GM23338 (cell line): ENCODE data around the gene M6PR. TPM values are rescaled to one million over a fixed set of nuclear protein-coding genes. Genes with fewer than 3 reads are reported as not detected.

Experiments
- ATAC-seq: fragments of 200-7000 bp; cut with Tn5 transposase; 3 replicates; pipeline ENCODE4 v1.9.1; 2020
- DNase-seq: peaks from one replicate; pipeline ENCODE4 v3.0.0-alpha.2; 2015; ENCODE audit warnings: low spot score
- H2AFZ ChIP-seq: fragments of 200-600 bp; sonication (generic); 2 replicates; pipeline ENCODE4 v1.8.0; 2016; ENCODE audit warnings: antibody characterized with exemption, mild to moderate bottlenecking, moderate library complexity
- H3F3A ChIP-seq: fragments of 200-600 bp; sonication (generic); replicated peaks from 2 replicates; pipeline ENCODE4 v1.8.0; 2017; ENCODE audit warnings: antibody characterized with exemption, mixed run types, low read depth
- H3K27ac ChIP-seq: fragments of 200-600 bp; sonication (generic); 2 replicates; pipeline ENCODE4 v1.6.1; 2016; ENCODE audit warnings: low read depth
- H3K27me3 ChIP-seq: fragments of 200-600 bp; sonication (generic); 2 replicates; pipeline ENCODE4 v1.8.0; 2016; ENCODE audit warnings: mild to moderate bottlenecking, mixed run types, moderate library complexity; ENCODE audit not compliant: insufficient read depth
- H3K36me3 ChIP-seq: fragments of 200-600 bp; sonication (generic); 2 replicates; pipeline ENCODE4 v1.8.0; 2016; ENCODE audit warnings: mild to moderate bottlenecking; ENCODE audit not compliant: insufficient read depth
- H3K4me1 ChIP-seq: fragments of 200-600 bp; sonication (generic); 2 replicates; pipeline ENCODE4 v1.8.0; 2016; ENCODE audit warnings: mild to moderate bottlenecking, moderate library complexity; ENCODE audit not compliant: insufficient read depth
- H3K4me2 ChIP-seq: fragments of 200-600 bp; sonication (generic); 2 replicates; pipeline ENCODE4 v1.7.1; 2017; ENCODE audit warnings: mixed run types
- H3K4me3 ChIP-seq: fragments of 200-600 bp; sonication (generic); 2 replicates; pipeline ENCODE4 v1.6.1; 2016; ENCODE audit warnings: mixed run types
- H3K79me2 ChIP-seq: fragments of 200-600 bp; sonication (generic); replicated peaks from 2 replicates; pipeline ENCODE4 v1.8.0; 2017; ENCODE audit warnings: mild to moderate bottlenecking; ENCODE audit not compliant: insufficient read depth
- H3K9me2 ChIP-seq: fragments of 200-600 bp; sonication (generic); 2 replicates; pipeline ENCODE4 v1.8.0; 2017; ENCODE audit not compliant: insufficient read depth
- H4K20me1 ChIP-seq: fragments of 200-600 bp; sonication (generic); replicated peaks from 2 replicates; pipeline ENCODE4 v1.8.0; 2017; ENCODE audit warnings: mild to moderate bottlenecking; ENCODE audit not compliant: insufficient read depth
- H3K27ac Mint-ChIP-seq: 2 replicates; pipeline ENCODE4 v1.8.0; 2020; ENCODE audit warnings: inconsistent platforms, mild to moderate bottlenecking, moderate library complexity, mixed read lengths
- H3K27me3 Mint-ChIP-seq: 3 replicates; pipeline ENCODE4 v1.8.0; 2022; ENCODE audit warnings: low read depth, mild to moderate bottlenecking, moderate library complexity, mixed read lengths, inconsistent platforms; ENCODE audit not compliant: insufficient read depth, poor library complexity
- H3K36me3 Mint-ChIP-seq: 3 replicates; pipeline ENCODE4 v1.8.0; 2021; ENCODE audit warnings: low read depth, mild to moderate bottlenecking, inconsistent platforms, moderate library complexity, mixed read lengths
- H3K4me1 Mint-ChIP-seq: 3 replicates; pipeline ENCODE4 v1.8.0; 2020; ENCODE audit warnings: mild to moderate bottlenecking, inconsistent platforms, mixed read lengths
- H3K4me3 Mint-ChIP-seq: 3 replicates; pipeline ENCODE4 v1.8.0; 2021; ENCODE audit warnings: moderate library complexity, mild to moderate bottlenecking, inconsistent platforms, mixed read lengths
- H3K9me3 Mint-ChIP-seq: 3 replicates; pipeline ENCODE4 v1.8.0; 2020; ENCODE audit warnings: moderate library complexity, mild to moderate bottlenecking, inconsistent platforms, mixed read lengths
- CREB1 ChIP-seq: fragments of 250-450 bp; sonication (Bioruptor Pico); IDR thresholded peaks from 2 replicates; pipeline ENCODE4 v1.5.0; 2020; ENCODE audit warnings: low read depth, mild to moderate bottlenecking, moderate library complexity
- CTCF ChIP-seq, 2 experiments: fragments of 200-600 bp in 1 of 2; sonication (generic) in 1 of 2; conservative IDR thresholded peaks; 2 replicates each; pipeline versions ENCODE4 v1.5.1 to v1.6.1; 2016 to 2017; ENCODE audit warnings: antibody characterized with exemption in 2 of 2, low read depth in 2 of 2, mild to moderate bottlenecking in 2 of 2, moderate library complexity in 1 of 2
- EZH2 ChIP-seq: fragments of 200-600 bp; sonication (generic); IDR thresholded peaks from one replicate; pipeline ENCODE4 v1.8.0; 2017; ENCODE audit warnings: antibody characterized with exemption, mild to moderate bottlenecking, low read depth; ENCODE audit not compliant: unreplicated experiment
- JUNB ChIP-seq: IDR thresholded peaks from one replicate; pipeline ENCODE4 v1.6.1; 2016; ENCODE audit warnings: antibody characterized with exemption; ENCODE audit not compliant: unreplicated experiment
- NANOG ChIP-seq: IDR thresholded peaks from 2 replicates; pipeline ENCODE4 v1.6.1; 2016; ENCODE audit warnings: antibody characterized with exemption, borderline replicate concordance
- POLR2AphosphoS5 ChIP-seq: IDR thresholded peaks from 2 replicates; pipeline ENCODE4 v1.6.1; 2016; ENCODE audit warnings: antibody characterized with exemption, low read depth
- ZNF114 ChIP-seq: fragments of 250-450 bp; sonication (Bioruptor Pico); IDR thresholded peaks from 2 replicates; pipeline ENCODE4 v1.5.0; 2020; ENCODE audit warnings: mild to moderate bottlenecking, moderate library complexity
- ZNF331 ChIP-seq: fragments of 250-450 bp; sonication (Bioruptor Pico); IDR thresholded peaks from 2 replicates; pipeline ENCODE4 v1.5.0; 2020; ENCODE audit warnings: low read depth, mild to moderate bottlenecking, moderate library complexity
- ZNF462 ChIP-seq: fragments of 250-450 bp; sonication (Bioruptor Pico); IDR thresholded peaks from 2 replicates; pipeline ENCODE4 v1.5.0; 2020; ENCODE audit warnings: mild to moderate bottlenecking, moderate library complexity
- polyA plus RNA-seq: library from polyadenylated mRNA; unstranded; fragments of >200 nt; fragmentation: Nextera tagmentation; extraction: Ambion mirVana; gene quantifications from 2 replicates; pipeline ENCODE4 v1.2.1, GENCODE V29; 2016
- total RNA-seq: library from RNA; depleted of rRNA; stranded (reverse); fragments of >200 nt; shearing (Covaris generic); gene quantifications from 2 replicates; pipeline ENCODE4 v1.2.3, GENCODE V29; 2014
- TF ChIP-seq, protein P1 (sequence below): IDR thresholded peaks from one replicate; pipeline ENCODE4 v1.6.1; 2018; ENCODE audit warnings: antibody characterized with exemption; ENCODE audit not compliant: unreplicated experiment

The M6PR gene
- total and polyA plus RNA-seq, 2 experiments from 2014 or later, result 103 to 147 TPM

DNA sequence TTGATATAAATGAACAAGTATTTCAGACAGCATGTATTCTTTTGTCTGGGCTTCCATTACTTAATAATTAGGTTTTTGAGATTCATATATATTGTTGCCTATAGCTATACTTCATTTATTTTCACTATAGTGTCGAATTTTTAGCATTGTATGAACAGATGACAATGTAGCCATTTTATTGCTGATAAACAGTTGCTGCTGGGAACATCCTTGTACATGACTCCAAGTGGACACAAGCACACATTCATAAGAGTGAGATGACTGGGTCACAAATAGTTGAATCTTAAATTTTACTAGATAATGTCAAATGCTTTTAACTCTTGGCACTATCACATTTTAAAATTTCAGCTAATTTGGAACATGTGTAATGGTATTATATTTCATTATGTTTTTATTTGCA lies 54.5 kb downstream of the M6PR start (continued):
- TF ChIP-seq NANOG, result no peak

- ATAC-seq, result no peak
- TF ChIP-seq EZH2 (no peak), CTCF (conservative IDR thresholded peaks at IDR 0.05; ENCODE audit: low read depth in 2 of 2) (no peak), ZNF462 (CRISPR knock-in tag) (no peak), ZNF331 (no peak), ZNF114 (no peak), JUNB (no peak), CREB1 (no peak), POLR2AphosphoS5 (no peak)
- TF ChIP-seq, protein P1, sequence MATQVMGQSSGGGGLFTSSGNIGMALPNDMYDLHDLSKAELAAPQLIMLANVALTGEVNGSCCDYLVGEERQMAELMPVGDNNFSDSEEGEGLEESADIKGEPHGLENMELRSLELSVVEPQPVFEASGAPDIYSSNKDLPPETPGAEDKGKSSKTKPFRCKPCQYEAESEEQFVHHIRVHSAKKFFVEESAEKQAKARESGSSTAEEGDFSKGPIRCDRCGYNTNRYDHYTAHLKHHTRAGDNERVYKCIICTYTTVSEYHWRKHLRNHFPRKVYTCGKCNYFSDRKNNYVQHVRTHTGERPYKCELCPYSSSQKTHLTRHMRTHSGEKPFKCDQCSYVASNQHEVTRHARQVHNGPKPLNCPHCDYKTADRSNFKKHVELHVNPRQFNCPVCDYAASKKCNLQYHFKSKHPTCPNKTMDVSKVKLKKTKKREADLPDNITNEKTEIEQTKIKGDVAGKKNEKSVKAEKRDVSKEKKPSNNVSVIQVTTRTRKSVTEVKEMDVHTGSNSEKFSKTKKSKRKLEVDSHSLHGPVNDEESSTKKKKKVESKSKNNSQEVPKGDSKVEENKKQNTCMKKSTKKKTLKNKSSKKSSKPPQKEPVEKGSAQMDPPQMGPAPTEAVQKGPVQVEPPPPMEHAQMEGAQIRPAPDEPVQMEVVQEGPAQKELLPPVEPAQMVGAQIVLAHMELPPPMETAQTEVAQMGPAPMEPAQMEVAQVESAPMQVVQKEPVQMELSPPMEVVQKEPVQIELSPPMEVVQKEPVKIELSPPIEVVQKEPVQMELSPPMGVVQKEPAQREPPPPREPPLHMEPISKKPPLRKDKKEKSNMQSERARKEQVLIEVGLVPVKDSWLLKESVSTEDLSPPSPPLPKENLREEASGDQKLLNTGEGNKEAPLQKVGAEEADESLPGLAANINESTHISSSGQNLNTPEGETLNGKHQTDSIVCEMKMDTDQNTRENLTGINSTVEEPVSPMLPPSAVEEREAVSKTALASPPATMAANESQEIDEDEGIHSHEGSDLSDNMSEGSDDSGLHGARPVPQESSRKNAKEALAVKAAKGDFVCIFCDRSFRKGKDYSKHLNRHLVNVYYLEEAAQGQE, result no peak
- Histone ChIP-seq H2AFZ (no peak overlapping the region), H4K20me1 (no peaks in the 10 kb centered on the region), H3K36me3 (no peaks in the 10 kb centered on the region), H3K4me3 (no peak overlapping the region), H3F3A (no peaks in the 10 kb centered on the region), H3K4me1 (peaks cover 7% of the 10 kb centered on the region), H3K27ac (no peak overlapping the region), H3K27me3 (no peaks in the 10 kb centered on the region), H3K79me2 (no peaks in the 10 kb centered on the region), H3K9me2 (no peaks in the 10 kb centered on the region), H3K4me2 (no peak overlapping the region)
- H3K9me3 Mint-ChIP-seq, result peaks cover 20% of the 10 kb centered on the region
- peaks cover 27% of the 10 kb centered on the region for H3K36me3 Mint-ChIP-seq
- H3K4me3 Mint-ChIP-seq, result no peak overlapping the region
- DNase-seq, result no peak
- H3K4me1 Mint-ChIP-seq, result peaks cover 11% of the 10 kb centered on the region; the same call in 2 of the 3 replicates
- H3K27ac Mint-ChIP-seq, result no peak overlapping the region
- H3K27me3 Mint-ChIP-seq, result peaks cover 4% of the 10 kb centered on the region
Measured at GRCh38 chr12:8894378-8894777, 55.1 kb downstream of the M6PR start.
